AG09309 (cell line): ENCODE results near the gene SLC12A1.

Experiments used
- DNase-seq: peaks from one replicate; pipeline ENCODE4 v3.0.0-alpha.2; 2010; ENCODE audit warnings: low read depth
- H3K4me3 ChIP-seq: 2 replicates; pipeline ENCODE4 v1.5.1; 2011; ENCODE audit warnings: mild to moderate bottlenecking, low read depth, low read length, moderate library complexity; ENCODE audit not compliant: control insufficient read depth
- TF ChIP-seq, protein P1 (sequence below): IDR thresholded peaks from 2 replicates; pipeline ENCODE4 v1.5.1; 2011; ENCODE audit warnings: mild to moderate bottlenecking, low read depth, low read length, inconsistent platforms; ENCODE audit not compliant: insufficient read depth, control insufficient read depth; ENCODE audit errors: missing control alignments

Gene SLC12A1

GRCh38 chr15:48253172-48253571 lies 47.1 kb downstream of the SLC12A1 start:
- no peak overlapping the region for H3K4me3 ChIP-seq
- TF ChIP-seq, protein P1, sequence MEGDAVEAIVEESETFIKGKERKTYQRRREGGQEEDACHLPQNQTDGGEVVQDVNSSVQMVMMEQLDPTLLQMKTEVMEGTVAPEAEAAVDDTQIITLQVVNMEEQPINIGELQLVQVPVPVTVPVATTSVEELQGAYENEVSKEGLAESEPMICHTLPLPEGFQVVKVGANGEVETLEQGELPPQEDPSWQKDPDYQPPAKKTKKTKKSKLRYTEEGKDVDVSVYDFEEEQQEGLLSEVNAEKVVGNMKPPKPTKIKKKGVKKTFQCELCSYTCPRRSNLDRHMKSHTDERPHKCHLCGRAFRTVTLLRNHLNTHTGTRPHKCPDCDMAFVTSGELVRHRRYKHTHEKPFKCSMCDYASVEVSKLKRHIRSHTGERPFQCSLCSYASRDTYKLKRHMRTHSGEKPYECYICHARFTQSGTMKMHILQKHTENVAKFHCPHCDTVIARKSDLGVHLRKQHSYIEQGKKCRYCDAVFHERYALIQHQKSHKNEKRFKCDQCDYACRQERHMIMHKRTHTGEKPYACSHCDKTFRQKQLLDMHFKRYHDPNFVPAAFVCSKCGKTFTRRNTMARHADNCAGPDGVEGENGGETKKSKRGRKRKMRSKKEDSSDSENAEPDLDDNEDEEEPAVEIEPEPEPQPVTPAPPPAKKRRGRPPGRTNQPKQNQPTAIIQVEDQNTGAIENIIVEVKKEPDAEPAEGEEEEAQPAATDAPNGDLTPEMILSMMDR, result no peak
- no peak for DNase-seq

DNA sequence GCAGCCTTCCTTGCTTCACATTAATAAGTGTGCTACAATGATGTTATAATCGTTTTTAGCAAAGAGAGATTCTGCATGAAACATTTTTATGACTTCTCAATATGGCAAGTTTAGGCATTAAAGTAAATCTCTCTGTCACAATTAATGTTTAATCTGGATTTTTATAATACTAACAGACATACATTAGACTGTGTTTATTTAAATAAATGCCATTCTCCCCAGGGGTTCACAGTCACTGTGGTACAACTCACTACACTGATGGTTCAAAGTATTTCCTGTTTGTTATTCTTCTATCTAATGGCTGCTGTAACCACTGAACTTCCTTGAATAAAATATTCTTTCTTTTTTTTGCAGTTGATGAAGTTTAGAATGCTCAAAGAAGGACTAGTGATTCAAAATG lies 59.0 kb downstream of the SLC12A1 start:
- no peak overlapping the region for H3K4me3 ChIP-seq
- TF ChIP-seq, protein P1, result no peak
- DNase-seq, result no peak

- DNase-seq, result no peak
- TF ChIP-seq, protein P1, result no peak
- H3K4me3 ChIP-seq, result no peak overlapping the region
Observed at GRCh38 chr15:48266024-48266689, 60.1 kb downstream of the SLC12A1 start.

DNA sequence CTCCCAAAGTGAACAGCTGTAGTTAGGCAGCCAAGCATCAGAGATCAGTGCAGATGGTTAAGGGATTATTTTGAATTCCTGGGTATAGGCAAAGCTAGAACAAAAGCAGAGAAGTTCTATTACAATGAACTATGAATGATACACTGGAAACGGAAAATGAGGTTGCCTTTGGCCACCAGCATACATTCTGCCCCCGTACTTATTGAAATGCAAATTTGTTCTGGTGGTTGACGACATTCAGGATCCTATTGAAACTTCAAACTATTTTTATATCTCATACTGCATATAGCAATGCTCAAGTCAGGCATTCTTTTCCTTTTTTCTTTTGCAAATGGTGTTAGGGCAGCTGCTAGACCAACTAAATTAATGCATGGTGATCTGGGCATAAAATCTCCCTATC lies 61.7 kb downstream of the SLC12A1 start:
- no peak overlapping the region for H3K4me3 ChIP-seq
- TF ChIP-seq, protein P1, result no peak
- DNase-seq, result no peak

GRCh38 chr15:48273049-48273448 lies 66.9 kb downstream of the SLC12A1 start:
- H3K4me3 ChIP-seq, result no peak overlapping the region
- DNase-seq, result no peak
- TF ChIP-seq, protein P1, result no peak

DNA sequence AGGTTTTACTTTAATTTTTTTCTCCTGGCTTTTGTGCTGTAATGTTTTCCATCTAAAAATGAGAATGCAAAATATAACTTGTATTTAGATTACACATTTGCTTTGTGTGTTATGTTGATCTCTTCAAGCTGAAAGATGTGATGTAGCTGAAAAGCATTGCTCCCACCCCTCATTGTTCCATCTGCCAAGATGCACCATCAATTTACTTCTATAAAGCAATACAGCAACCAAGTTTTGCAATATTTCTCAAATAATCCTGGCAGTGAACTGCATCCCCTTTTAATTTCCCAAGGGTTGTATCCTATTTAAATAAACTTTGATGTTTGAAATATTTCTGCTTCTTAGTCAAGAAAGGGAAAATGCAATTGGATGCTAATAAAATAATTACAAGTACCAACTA lies 72.6 kb downstream of the SLC12A1 start:
- DNase-seq, result no peak
- H3K4me3 ChIP-seq, result no peak overlapping the region
- TF ChIP-seq, protein P1, result no peak
